ENCODE data around the gene MLEC.

- TF ChIP-seq CTCF (IDR thresholded peaks at IDR 0.05; ENCODE audit: low read length) (no peak), EZH2 (IDR thresholded peaks at IDR 0.05; ENCODE audit: borderline replicate concordance, low read length) (no peak)
These were observed 3.1 kb downstream of the MLEC start for GRCh38 chr12:120690083-120690450.

Measured in OCI-LY1 (cell line).